ENCODE results near the gene CFC1. TPM values are rescaled to one million over a fixed set of nuclear protein-coding genes. Genes with fewer than 3 reads are reported as not detected.
"Not testable (repeated sequence)": the region's sequence is repeated elsewhere in the genome, so short reads cannot be mapped to it uniquely, and the experiment has no call there.

Gene CFC1
- total RNA-seq, 1 donor = not detected

DNA sequence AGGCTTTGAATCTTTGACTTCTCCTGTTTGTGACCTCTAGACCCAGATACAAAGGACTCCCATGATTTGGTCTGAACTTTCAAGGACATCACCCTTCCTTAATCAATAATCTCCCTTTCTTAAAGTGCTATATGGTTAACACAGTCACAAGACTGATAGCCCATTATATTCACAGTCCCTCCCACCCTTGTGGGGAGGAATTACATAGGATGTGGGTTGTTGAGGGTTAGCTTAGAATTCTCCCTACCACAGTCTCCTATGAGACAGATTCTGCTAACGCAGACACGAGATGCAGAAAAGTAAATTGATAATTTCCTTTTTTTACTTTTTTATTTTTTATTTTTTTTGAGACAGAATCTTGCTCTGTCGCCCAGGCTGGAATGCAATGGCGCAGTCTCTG lies 45.2 kb downstream of the CFC1 start:
- not testable (repeated sequence) for H3K4me3 ChIP-seq (ENCODE audit: low read length); H3K9me3 ChIP-seq (ENCODE audit: low read depth, low read length); H3K4me1 ChIP-seq (ENCODE audit: insufficient read depth, low read length); H3K27me3 ChIP-seq (ENCODE audit: insufficient read depth, low read length)

DNA sequence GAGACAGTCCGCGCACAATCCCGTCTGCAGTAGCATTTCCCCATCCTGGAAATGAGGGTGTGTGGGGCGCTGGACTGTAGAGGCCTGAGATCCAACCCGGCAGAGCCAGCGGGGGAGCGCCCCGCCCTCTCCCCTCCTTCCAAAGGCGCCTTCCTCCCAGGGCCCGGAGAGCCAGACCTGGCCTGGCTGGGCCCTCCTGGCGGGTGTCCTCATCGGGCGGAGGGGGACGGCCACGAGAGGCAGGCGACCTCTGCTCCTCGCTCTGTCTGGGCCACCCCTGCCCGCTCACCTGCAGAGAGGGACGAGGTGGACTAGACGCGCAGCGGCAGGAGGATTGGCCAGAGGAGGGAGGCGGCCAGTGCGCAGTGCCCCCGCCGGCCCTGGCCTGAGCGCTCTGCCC lies 49.9 kb downstream of the CFC1 start:
- H3K4me1 ChIP-seq (ENCODE audit: insufficient read depth, low read length); H3K27me3 ChIP-seq (ENCODE audit: insufficient read depth, low read length); H3K9me3 ChIP-seq (ENCODE audit: low read depth, low read length); H3K4me3 ChIP-seq (ENCODE audit: low read length): not testable (repeated sequence)

- not testable (repeated sequence) for H3K27me3 ChIP-seq (ENCODE audit: insufficient read depth, low read length); H3K4me1 ChIP-seq (ENCODE audit: insufficient read depth, low read length)
Measured at GRCh38 chr2:130548418-130548817, 51.0 kb downstream of the CFC1 start.

GRCh38 chr2:130544978-130545377 lies 54.4 kb downstream of the CFC1 start:
- H3K4me1 ChIP-seq (ENCODE audit: insufficient read depth, low read length); H3K9me3 ChIP-seq (ENCODE audit: low read depth, low read length); H3K4me3 ChIP-seq (ENCODE audit: low read length); H3K27me3 ChIP-seq (ENCODE audit: insufficient read depth, low read length): not testable (repeated sequence)

More at GRCh38 chr2:130548418-130548817, 51.0 kb downstream of the CFC1 start:
- H3K9me3 ChIP-seq (ENCODE audit: low read depth, low read length); H3K4me3 ChIP-seq (ENCODE audit: low read length): not testable (repeated sequence)

GRCh38 chr2:130543785-130544528 lies 55.4 kb downstream of the CFC1 start:
- not testable (repeated sequence) for H3K9me3 ChIP-seq (ENCODE audit: low read depth, low read length); H3K27me3 ChIP-seq (ENCODE audit: insufficient read depth, low read length); H3K4me1 ChIP-seq (ENCODE audit: insufficient read depth, low read length); H3K4me3 ChIP-seq (ENCODE audit: low read length)

- not testable (repeated sequence) for H3K27me3 ChIP-seq (ENCODE audit: insufficient read depth, low read length); H3K9me3 ChIP-seq (ENCODE audit: low read depth, low read length); H3K4me1 ChIP-seq (ENCODE audit: insufficient read depth, low read length); H3K4me3 ChIP-seq (ENCODE audit: low read length)
Measured at GRCh38 chr2:130542789-130543188, 56.6 kb downstream of the CFC1 start.

Other genes starting within 250 kb of the CFC1 start
- gene PTPN18, start 243.5 kb downstream of the CFC1 start, total RNA-seq = 68.2 TPM
- gene POTEI, start 90.2 kb downstream of the CFC1 start, total RNA-seq = under 0.01 TPM
- gene CFC1B, start 78.4 kb downstream of the CFC1 start, total RNA-seq = not detected
- not detected for gene POTEJ, start 11.9 kb upstream of the CFC1 start, total RNA-seq
- not detected for gene GPR148, start 129.5 kb upstream of the CFC1 start, total RNA-seq
- not detected for gene AMER3, start 156.0 kb upstream of the CFC1 start, total RNA-seq
- 1.5 TPM for gene ARHGEF4, start 237.3 kb upstream of the CFC1 start, total RNA-seq